Measurements from ENCODE around the gene VGLL4.
"Not testable (repeated sequence)": the region's sequence is repeated elsewhere in the genome, so short reads cannot be mapped to it uniquely, and the experiment has no call there.

VGLL4 gene

DNA sequence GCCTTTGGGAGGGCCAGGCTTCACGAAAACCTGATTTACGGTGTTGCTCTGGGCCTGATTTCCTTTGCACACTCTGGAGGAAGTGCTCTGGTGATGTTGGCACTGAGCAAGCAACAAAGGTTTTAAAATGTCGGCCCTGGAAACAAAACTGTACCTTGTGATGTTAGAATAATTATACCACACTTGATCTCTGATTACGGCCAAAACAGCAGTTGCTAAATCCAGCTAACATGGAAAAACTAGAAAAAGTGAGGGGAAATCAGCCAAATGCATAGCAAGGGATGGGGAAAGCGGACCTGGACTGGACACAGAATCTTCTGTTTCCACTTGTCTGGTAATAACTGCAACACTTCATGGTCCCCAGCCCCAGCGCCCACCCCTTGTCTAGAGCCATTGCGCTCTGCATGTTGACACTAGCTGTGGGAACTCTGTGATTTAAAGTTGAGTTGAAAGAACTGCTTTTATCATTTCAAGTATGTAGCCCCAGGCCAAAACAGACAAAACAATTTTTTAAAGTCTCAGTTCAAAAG, 120.1 kb downstream of the VGLL4 start:
- TF ChIP-seq POLR2A (IDR thresholded peaks at IDR 0.05; ENCODE audit: low read length): no peak
- TF ChIP-seq GATA1 (IDR thresholded peaks at IDR 0.05; ENCODE audit: low read depth, low read length): no peak
- no peak for DNase-seq

DNA sequence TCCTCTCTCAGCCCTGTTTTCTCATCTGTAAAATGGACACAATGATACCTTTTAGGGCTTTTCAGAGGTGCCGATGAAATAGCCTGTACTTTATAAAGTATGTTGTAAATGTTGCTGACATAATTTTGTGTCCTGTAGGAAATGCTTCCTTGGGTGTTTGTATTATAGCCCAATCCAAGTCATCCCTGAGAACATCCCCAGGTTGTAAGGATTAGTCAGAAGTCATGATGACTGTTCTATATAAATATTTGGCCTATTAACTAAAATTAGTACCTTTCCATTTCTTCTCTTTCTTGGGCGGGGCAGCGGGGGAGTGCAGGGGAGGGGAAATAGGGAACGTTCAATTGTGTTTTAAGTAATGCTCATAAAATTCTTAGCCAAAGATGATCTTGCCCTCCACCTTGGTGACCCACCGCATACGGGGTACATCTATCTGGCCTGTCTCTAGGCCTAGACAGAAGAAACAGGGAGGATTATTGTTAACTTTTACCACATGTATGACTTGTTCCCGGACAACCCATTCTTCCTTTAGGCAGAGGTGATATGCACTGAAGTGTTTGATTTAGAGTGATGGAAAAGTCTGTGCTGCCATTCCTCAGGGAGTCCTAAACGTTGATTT, 120.7 kb downstream of the VGLL4 start:
- TF ChIP-seq GATA1 (IDR thresholded peaks at IDR 0.05; ENCODE audit: low read depth, low read length) (no peak), POLR2A (IDR thresholded peaks at IDR 0.05; ENCODE audit: low read length) (no peak)
- no peak for DNase-seq

DNA sequence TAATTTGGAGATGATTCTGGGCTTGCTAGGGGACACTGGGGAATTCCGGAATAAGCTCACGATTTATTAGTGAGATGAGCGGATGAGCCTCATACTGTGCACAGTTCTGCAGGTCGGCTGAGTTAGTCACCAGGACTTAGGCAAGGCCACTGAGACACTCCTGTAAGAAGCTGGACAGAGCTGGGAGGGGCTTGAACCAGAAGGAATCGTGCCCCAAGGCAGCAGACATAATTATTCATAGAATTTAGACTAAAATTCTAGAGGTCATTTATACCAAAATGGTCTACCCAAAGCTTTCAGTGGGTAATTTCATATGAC, 121.4 kb downstream of the VGLL4 start:
- TF ChIP-seq GATA1 (IDR thresholded peaks at IDR 0.05; ENCODE audit: low read depth, low read length) (no peak), POLR2A (IDR thresholded peaks at IDR 0.05; ENCODE audit: low read length) (no peak)
- DNase-seq: no peak

DNA sequence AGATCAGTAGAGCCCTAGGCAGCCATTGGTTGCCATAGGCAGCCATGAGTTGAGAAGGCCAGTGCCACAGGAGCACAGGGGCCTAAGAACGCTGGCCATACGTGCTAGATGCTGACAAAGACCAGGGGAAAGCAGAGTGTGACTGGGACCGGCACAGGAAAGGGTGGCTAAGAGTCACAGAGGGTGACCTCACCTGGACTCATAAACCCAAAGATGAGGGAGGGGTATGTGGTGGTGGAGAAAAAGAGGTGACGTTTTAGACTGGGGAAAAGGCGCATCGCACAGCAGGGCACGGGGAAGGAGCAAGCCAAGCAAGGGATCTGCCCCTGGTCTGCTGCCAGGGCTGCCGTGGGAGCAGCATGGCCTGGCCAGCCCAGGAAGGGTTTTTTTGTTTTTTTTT, 122.5 kb downstream of the VGLL4 start:
- no peak for DNase-seq
- TF ChIP-seq GATA1 (IDR thresholded peaks at IDR 0.05; ENCODE audit: low read depth, low read length) (no peak), POLR2A (IDR thresholded peaks at IDR 0.05; ENCODE audit: low read length) (no peak)

DNA sequence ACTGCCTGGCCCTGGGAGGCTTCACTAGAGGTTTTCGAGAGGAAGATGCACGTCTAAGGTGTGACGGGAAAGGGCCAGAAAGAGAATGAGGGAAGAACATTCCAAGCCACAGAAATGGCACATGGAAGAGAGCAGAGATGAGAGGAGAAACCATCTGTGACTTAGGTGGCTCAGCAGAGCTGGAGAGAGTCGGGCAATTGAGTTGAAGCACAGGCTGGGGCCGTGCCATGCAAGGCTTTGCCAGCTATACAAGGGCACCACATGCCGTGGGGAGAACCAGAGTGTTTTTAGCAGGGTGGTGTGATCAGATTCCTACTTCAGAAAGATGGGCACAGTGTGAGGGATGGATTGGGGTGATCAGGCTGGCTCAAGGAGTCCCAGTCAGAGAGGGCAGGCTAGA, 126.1 kb downstream of the VGLL4 start:
- DNase-seq: no peak
- no peak for TF ChIP-seq POLR2A (IDR thresholded peaks at IDR 0.05; ENCODE audit: low read length)
- no peak for TF ChIP-seq GATA1 (IDR thresholded peaks at IDR 0.05; ENCODE audit: low read depth, low read length)

DNA sequence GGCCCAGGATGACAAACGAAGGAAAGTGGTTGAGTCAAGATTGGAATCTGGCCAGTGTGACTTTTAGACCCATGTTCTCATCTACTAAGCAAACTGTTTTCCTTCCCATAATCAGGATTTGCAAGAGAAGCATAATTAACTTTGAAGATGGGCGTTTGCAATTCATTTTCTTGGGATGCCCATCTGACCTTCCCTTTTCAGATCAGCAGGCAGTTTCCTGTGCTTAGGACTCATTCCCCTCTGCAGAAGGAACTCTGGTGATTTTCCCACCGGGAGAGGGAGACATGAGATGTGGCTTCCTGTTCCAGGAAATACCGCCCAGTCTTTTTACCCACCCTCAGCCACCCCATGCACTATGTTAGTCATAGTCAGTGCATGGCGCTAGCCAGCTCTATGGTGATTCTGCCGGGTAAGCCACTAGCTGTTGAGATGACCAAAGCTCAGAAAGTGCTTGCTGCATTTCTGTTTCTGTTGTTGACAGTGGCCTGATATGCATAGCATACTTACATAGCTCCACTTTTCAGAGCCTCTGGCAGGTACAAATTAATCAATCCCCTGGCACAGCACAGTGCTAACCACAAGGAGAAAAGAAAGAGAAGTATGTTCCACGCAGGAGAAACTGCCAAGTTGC, 129.4 kb downstream of the VGLL4 start:
- no peak for TF ChIP-seq POLR2A (IDR thresholded peaks at IDR 0.05; ENCODE audit: low read length)
- TF ChIP-seq GATA1 (IDR thresholded peaks at IDR 0.05; ENCODE audit: low read depth, low read length): no peak
- no peak for DNase-seq

DNA sequence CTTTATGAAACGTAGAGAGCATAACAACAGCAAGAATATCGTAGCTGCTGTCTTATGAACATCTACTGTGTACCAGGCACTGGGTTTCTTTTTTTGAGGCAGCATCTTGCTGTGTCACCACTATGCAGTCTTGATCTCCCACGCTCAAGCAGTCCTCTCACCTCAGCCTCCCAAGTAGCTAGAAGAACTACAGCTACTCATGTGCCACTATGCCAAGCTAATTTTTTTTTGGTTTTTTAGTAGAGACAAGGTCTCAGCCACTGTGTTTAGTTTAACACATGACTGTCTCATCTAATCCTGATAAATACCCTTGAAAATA, 129.9 kb downstream of the VGLL4 start:
- TF ChIP-seq GATA1 (IDR thresholded peaks at IDR 0.05; ENCODE audit: low read depth, low read length) (no peak), POLR2A (IDR thresholded peaks at IDR 0.05; ENCODE audit: low read length) (no peak)
- no peak for DNase-seq

DNA sequence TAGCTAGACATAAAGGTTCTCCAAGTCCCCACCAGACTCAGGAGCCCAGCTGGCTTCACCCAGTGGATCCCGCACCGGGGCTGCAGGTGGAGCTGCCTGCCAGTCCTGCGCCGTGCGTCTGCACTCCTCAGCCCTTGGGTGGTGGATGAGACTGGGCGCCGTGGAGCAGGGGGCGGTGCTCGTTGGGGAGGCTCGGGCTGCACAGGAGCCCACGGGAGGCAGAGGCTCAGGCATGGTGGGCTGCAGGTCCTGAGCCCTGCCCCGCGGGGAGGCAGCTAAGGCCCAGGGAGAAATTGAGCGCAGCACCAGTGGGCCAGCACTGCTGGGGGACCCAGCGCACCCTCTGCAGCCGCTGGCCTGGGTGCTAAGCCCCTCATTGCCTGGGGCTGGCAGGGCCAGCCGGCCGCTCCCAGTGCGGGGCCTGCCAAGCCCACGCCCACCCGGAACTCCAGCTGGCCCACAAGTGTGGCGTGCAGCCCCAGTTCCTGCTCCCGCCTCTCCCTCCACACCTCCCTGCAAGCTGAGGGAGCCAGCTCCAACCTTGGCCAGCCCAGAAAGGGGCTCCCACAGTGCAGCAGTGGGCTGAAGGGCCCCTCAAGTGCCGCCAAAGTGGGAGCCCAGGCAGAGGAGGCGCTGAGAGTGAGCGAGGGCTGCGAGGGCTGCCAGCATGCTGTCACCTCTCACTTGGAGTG, 130.4 kb downstream of the VGLL4 start:
- DNase-seq: not testable (repeated sequence)

DNA sequence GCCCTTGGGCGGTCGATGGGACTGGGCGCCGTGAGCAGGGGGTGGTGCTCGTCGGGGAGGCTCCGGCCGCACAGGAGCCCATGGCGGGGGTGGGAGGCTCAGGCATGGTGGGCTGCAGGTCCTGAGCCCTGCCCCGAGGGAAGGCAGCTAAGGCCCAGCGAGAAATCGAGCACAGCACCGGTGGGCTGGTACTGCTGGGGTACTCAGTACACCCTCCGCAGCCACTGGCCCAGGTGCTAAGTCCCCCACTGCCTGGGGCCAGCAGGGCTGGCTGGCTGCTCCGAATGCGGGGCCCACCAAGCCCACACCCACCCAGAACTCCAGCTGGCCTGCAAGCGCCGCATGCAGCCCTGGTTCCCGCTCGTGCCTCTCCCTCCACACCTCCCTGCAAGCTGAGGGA, 132.1 kb downstream of the VGLL4 start:
- DNase-seq: not testable (repeated sequence)

DNA sequence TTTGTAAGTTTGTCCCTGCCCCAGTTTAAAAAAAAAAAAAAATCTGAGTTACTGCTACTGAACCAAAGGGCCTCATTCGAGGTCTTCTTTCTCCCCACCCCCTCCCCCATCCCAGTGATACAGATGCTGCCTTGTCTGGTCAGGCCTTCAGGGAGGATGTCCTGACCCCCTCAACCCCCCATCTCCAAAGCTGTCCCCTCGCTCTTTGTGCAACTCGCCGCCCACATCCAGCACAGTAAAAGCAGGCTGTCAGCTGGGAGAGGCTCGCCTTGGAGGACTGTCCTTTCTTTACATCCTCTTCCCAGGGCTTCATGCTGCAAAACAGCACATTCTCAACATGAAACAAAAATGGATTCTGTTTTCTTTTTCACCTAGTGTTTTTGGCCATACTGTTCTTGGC, 133.4 kb downstream of the VGLL4 start:
- DNase-seq: no peak
- TF ChIP-seq POLR2A (IDR thresholded peaks at IDR 0.05; ENCODE audit: low read length) (no peak), GATA1 (IDR thresholded peaks at IDR 0.05; ENCODE audit: low read depth, low read length) (no peak)

DNA sequence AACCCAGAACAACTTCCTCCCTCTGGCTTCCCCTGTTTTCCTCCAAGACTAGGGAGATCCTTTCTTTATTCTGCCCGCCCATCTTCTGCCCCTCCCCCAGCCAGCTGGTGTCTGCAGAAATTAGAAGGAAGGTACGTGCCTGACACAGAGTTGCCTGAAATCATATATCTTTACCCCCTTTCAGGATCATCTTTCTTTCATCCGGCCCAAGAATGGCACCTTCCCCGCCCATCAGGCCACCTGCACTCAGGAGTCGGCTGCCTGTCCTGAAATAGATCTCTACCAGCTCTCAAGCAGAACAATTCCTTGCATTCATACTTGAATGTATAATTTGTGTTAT, 133.7 kb downstream of the VGLL4 start:
- no peak for DNase-seq
- TF ChIP-seq GATA1 (IDR thresholded peaks at IDR 0.05; ENCODE audit: low read depth, low read length) (no peak), POLR2A (IDR thresholded peaks at IDR 0.05; ENCODE audit: low read length) (no peak)

DNA sequence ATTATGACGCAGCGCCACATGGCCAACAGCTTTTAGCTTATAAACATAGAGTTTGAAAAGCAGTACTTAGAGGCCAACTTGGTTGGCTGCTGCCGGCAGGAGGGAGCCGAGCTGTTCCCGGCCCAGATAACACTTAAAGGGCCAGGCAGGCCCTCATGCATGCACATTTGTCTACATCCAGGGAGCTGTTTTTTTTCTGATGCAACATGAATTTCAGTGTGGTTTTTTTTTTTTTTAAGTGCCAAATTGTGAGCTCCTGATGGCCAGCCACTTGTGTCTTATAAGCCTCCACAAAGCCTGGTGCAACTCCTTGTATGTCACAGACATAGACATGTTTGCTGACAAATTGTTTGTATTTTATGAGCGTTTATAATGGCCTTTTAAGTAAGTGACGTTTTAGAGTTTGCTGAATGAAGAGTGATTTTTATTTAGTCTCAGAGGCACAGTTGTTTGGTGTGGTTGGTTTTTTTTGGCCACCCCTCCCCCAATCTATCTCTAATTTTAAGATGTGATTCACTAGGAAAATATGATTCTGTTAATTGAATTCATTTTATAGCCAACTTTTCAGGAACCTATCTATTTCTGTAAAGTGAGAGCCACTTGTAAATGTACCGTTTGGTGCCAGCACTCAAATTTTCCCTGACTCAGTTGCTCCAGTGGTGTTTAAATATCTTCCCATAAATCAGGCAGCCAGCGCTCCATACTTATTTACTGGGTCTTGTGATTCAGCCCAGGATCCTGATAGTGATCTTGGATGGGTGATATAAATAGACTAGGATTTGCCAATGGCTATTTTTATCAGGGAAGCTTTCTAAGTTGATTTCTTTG, 134.3 kb downstream of the VGLL4 start:
- peak; percentile 50 to 54 for DNase-seq
- TF ChIP-seq POLR2A (IDR thresholded peaks at IDR 0.05; ENCODE audit: low read length) (no peak), GATA1 (IDR thresholded peaks at IDR 0.05; ENCODE audit: low read depth, low read length) (no peak)

DNA sequence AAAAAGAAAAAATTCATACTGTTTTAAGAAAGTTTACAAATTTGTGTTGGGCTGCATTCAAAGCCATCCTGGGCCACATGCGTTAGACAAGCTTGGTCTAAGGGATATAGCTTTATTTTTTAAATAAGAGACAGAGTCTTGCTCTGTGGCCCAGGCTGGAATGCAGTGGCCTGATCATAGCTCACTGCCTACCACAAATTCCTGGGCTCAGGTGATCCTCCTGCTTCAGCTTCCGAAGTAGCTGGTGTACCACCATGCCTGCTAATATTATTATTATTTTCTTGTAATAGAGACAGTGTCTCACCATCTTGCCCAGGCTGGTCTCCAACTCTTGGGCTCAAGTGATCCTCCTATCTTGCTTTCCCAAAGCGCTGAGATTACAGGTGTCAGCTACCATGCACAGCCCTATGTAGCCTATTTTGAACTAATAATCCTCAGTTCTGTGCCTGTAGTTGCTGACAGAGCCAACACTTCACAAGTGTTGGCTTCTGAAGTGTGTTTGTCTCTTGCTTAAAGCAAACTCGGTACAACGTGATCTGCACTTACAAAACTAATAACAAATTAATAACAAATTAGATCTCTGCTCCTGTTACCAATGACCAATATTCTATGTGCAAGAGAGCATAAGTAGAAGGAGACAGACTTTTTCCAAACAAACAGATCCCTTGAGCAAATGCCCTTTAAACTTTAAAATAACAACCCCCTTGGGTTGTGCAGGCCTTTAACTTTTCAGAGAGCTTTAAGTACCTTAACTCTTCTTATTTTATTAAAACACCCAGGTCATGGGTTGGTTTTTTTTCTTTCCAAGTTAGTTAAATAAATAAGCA, 135.2 kb downstream of the VGLL4 start:
- DNase-seq: no peak
- TF ChIP-seq GATA1 (IDR thresholded peaks at IDR 0.05; ENCODE audit: low read depth, low read length): no peak
- no peak for TF ChIP-seq POLR2A (IDR thresholded peaks at IDR 0.05; ENCODE audit: low read length)

DNA sequence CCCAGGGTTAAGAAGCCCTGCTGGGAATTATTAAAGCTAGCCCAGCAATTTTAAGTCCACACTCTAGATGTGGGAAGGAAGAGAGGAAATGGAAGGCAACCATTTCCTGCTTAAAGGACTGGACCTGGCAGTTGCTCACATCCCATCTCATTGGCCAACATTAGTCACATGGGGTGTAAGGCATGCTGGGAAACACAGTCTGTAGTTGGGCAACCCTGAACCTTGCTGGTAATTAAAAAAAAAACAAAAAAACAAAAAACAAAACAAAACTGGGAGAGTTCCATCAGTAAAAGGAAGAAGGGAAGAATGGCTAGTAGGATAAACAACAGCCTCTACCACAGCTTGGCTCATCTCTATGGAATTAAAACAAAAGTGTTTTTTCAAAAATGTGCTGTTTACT, 136.0 kb downstream of the VGLL4 start:
- DNase-seq: peak in 1 of 2 experiments; percentile 4
- TF ChIP-seq POLR2A (IDR thresholded peaks at IDR 0.05; ENCODE audit: low read length): no peak
- no peak for TF ChIP-seq GATA1 (IDR thresholded peaks at IDR 0.05; ENCODE audit: low read depth, low read length)

All from erythroblast (primary cell).